ENCODE measurements around the gene CCDC184.
"Not testable (repeated sequence)": the region's sequence is repeated elsewhere in the genome, so short reads cannot be mapped to it uniquely, and the experiment has no call there.

CCDC184 gene

DNA sequence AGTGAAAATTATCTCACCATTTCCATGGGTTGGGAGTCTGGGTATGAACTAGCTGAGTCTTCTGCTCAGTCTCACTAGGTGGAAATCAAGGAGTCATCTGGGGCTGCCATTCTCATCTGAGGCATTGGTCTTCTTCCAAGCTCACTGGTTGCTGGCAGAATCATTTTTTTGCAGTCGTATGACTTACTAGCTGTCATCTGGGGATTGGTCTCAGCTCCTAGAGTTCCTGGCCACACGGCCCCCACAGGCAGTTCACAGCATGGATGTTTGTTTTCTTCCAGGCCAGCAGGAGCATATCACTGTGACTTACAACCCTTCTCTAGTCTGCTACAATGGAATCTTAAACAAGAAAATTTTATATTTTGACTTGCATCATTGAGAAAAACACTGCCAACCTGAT, 38.2 kb downstream of the CCDC184 start:
- H3K4me3 ChIP-seq (ENCODE audit: low read depth, low read length): no peak overlapping the region
- no peaks in the 10 kb centered on the region for H3K9me3 ChIP-seq (ENCODE audit: control insufficient read depth, insufficient read depth, low read length)
- no peaks in the 10 kb centered on the region for H3K4me1 ChIP-seq (ENCODE audit: control insufficient read depth, insufficient read depth, low read length)
- H3K27me3 ChIP-seq (ENCODE audit: control insufficient read depth, insufficient read depth, low read length): peaks cover 3% of the 10 kb centered on the region
- H3K9ac ChIP-seq (ENCODE audit: low read depth, low read length): no peak overlapping the region
- no peaks in the 10 kb centered on the region for H3K36me3 ChIP-seq (ENCODE audit: control insufficient read depth, insufficient read depth, low read length)

DNA sequence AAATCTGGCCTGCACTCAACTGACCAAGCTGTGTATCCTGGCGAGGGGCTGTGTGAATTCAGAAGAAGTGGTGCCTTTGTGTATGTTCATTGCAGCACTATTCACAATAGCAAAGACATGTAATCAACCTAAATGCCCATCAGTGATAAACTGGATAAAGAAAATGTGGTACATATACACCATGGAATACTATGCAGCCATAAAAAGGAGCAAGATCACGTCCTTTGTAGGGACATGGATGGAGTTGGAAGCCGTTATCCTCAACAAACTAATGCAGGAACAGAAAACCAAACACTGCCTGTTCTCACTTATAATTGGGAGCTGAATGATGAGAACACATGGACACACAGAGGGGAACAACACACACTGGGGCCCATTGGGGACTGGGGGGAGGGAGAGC, 41.1 kb downstream of the CCDC184 start:
- H3K36me3 ChIP-seq (ENCODE audit: control insufficient read depth, insufficient read depth, low read length); H3K4me1 ChIP-seq (ENCODE audit: control insufficient read depth, insufficient read depth, low read length); H3K9me3 ChIP-seq (ENCODE audit: control insufficient read depth, insufficient read depth, low read length); H3K4me3 ChIP-seq (ENCODE audit: low read depth, low read length); H3K27me3 ChIP-seq (ENCODE audit: control insufficient read depth, insufficient read depth, low read length); H3K9ac ChIP-seq (ENCODE audit: low read depth, low read length): not testable (repeated sequence)

DNA sequence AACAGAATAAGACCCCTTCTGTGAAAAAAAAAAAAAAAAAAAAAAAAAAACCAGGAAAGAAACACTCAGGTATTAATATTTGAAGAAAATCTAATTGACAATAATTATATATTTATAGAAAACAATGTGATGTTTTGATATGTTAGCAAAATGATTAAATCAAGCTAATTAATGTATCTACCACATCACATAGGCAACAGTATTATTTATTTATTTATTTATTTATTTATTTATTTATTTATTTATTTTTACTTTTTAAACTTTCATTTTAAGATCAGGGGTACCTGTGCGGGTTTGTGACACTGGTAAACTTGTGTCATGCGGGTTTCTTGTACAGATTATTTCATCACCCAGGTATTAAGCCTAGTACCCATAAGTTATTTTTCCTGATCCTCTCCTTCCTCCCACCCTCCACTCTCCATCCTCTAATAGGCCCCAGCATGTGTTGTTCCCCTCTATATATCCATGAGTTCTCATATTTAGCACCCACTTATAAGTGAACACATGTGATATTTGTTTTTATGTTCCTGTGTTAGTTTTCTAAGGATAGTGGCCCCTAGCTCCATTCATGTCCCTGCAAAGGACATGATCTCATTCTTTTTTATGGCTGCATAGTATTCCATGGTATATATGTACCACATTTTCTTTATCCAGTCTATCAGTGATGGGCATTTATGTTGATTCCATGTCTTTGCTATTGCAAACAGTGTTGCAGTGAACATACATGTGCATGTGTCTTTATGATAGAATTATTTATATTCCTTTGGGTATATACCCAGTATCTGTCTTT, 47.9 kb downstream of the CCDC184 start:
- H3K9me3 ChIP-seq (ENCODE audit: control insufficient read depth, insufficient read depth, low read length); H3K27me3 ChIP-seq (ENCODE audit: control insufficient read depth, insufficient read depth, low read length); H3K4me1 ChIP-seq (ENCODE audit: control insufficient read depth, insufficient read depth, low read length); H3K36me3 ChIP-seq (ENCODE audit: control insufficient read depth, insufficient read depth, low read length); H3K4me3 ChIP-seq (ENCODE audit: low read depth, low read length); H3K9ac ChIP-seq (ENCODE audit: low read depth, low read length): not testable (repeated sequence)
